HepG2 (cell line): Measurements from ENCODE around the gene KLHDC8B. TPM values are rescaled to one million over a fixed set of nuclear protein-coding genes. Genes with fewer than 3 reads are reported as not detected.
A peak's percentile ranks its signal among the peaks of the same experiment; 100 is the strongest.

Experiments used
- CREM ChIP-seq, 2 experiments: sonication (generic) in 1 of 2; formaldehyde crosslinking in 1 of 2; IDR thresholded peaks; 2 replicates each; pipeline versions ENCODE4 v1.4.0 to v1.6.1; 2016 to 2020; ENCODE audit warnings: antibody characterized with exemption in 1 of 2, mild to moderate bottlenecking in 1 of 2, missing genetic modification reagents in 1 of 2
- ETV5 ChIP-seq: IDR thresholded peaks from 2 replicates; pipeline ENCODE4 v1.6.1; 2018; ENCODE audit warnings: missing biosample characterization, missing genetic modification reagents, inconsistent platforms, borderline replicate concordance
- KDM2A ChIP-seq: sonication (generic); formaldehyde crosslinking; IDR thresholded peaks from 2 replicates; pipeline ENCODE4 v1.4.0; 2020; ENCODE audit warnings: low read depth, missing genetic modification reagents, borderline replicate concordance
- KDM6A ChIP-seq: IDR thresholded peaks from 2 replicates; pipeline ENCODE4 v1.6.1; 2016; ENCODE audit warnings: low read depth
- MIER2 ChIP-seq: IDR thresholded peaks from 2 replicates; pipeline ENCODE4 v1.6.1; 2016; ENCODE audit warnings: missing biosample characterization, missing genetic modification reagents
- MYC ChIP-seq: sonication (generic); formaldehyde crosslinking; IDR thresholded peaks from 2 replicates; pipeline ENCODE4 v1.9.0; 2021; ENCODE audit warnings: missing genetic modification reagents, borderline replicate concordance
- PLRG1 ChIP-seq: fragments of 450-650 bp; conservative IDR thresholded peaks from 2 replicates; pipeline ENCODE4 v1.6.1; 2016
- PRPF4 ChIP-seq: fragments of 200-400 bp; formaldehyde crosslinking; IDR thresholded peaks from 2 replicates; pipeline ENCODE4 v1.6.1; 2016; ENCODE audit warnings: low read length, low read depth; ENCODE audit not compliant: poor library complexity, severe bottlenecking
- RBM39 ChIP-seq: fragments of 200-400 bp; formaldehyde crosslinking; IDR thresholded peaks from one replicate; pipeline ENCODE4 v1.6.1; 2018; ENCODE audit warnings: antibody characterized with exemption, mild to moderate bottlenecking, low read depth, low read length; ENCODE audit not compliant: poor library complexity, severe bottlenecking
- SAP130 ChIP-seq: IDR thresholded peaks from 2 replicates; pipeline ENCODE4 v1.6.1; 2016; ENCODE audit warnings: low read depth
- XRCC5 ChIP-seq: fragments of 200-400 bp; formaldehyde crosslinking; optimal IDR thresholded peaks from 2 replicates; pipeline ENCODE3; 2017; ENCODE audit warnings: mild to moderate bottlenecking, low read length
- ZNF333 ChIP-seq: sonication (generic); formaldehyde crosslinking; IDR thresholded peaks from 2 replicates; pipeline ENCODE4 v1.4.0; 2020; ENCODE audit warnings: mild to moderate bottlenecking, missing genetic modification reagents, borderline replicate concordance
- ZNF563 ChIP-seq: sonication (generic); formaldehyde crosslinking; IDR thresholded peaks from 2 replicates; pipeline ENCODE4 v1.8.0; 2022; ENCODE audit warnings: mild to moderate bottlenecking, moderate library complexity, missing genetic modification reagents
- polyA plus RNA-seq, 8 experiments: library from polyadenylated mRNA; depleted of rRNA in 3 of 8; stranded (reverse) in 7 of 8; unstranded in 1 of 8; fragments of >200 nt; fragmentation: Illumina TruSeq in 4 of 8; extraction: Trizol in 4 of 8; gene quantifications; 2 replicates each; pipeline versions ENCODE4 v1.2.1 to v1.2.3, GENCODE V29; 2011 to 2016; ENCODE audit warnings: low read depth in 4 of 8, missing spikeins in 1 of 8, mixed read lengths in 1 of 8; ENCODE audit not compliant: insufficient read depth in 1 of 8
- total RNA-seq, 5 experiments: library from RNA; depleted of rRNA; stranded (reverse); fragments of >200 nt; fragmentation: Illumina TruSeq; extraction: Trizol; gene quantifications; 2 replicates each; pipeline ENCODE4 v1.2.3, GENCODE V29; 2016; ENCODE audit warnings: low read depth in 1 of 5
- TF ChIP-seq, protein P1 (sequence below): IDR thresholded peaks from 2 replicates; pipeline ENCODE4 v1.6.1; 2012; ENCODE audit warnings: low read depth, low read length, improper control_type of control experiment
- TF ChIP-seq, protein P2 (sequence below): IDR thresholded peaks from 2 replicates; pipeline ENCODE4 v1.6.1; 2016; ENCODE audit warnings: control low read depth
- TF ChIP-seq, protein P3 (sequence below): sonication (generic); formaldehyde crosslinking; IDR thresholded peaks from 2 replicates; pipeline ENCODE4 v1.4.0; 2020; ENCODE audit warnings: missing genetic modification reagents
- TF ChIP-seq, protein P4 (sequence below): sonication (generic); formaldehyde crosslinking; IDR thresholded peaks from 2 replicates; pipeline ENCODE4 v1.5.1; 2020; ENCODE audit warnings: missing genetic modification reagents, mild to moderate bottlenecking, borderline replicate concordance
- TF ChIP-seq, protein P5 (sequence below): sonication (generic); formaldehyde crosslinking; IDR thresholded peaks from 2 replicates; pipeline ENCODE4 v1.8.1; 2023; ENCODE audit warnings: mild to moderate bottlenecking, inconsistent platforms, moderate library complexity, missing genetic modification reagents, borderline replicate concordance
- TF ChIP-seq, protein P6 (sequence below): sonication (generic); formaldehyde crosslinking; IDR thresholded peaks from 2 replicates; pipeline ENCODE4 v1.4.0; 2020; ENCODE audit warnings: mild to moderate bottlenecking, low read depth, missing genetic modification reagents

KLHDC8B gene
- total and polyA plus RNA-seq, 2 of the 13 experiments (the other 11 are each of a cell fraction or from before 2014, with no cell fraction given): 17.2 to 17.8 TPM

DNA sequence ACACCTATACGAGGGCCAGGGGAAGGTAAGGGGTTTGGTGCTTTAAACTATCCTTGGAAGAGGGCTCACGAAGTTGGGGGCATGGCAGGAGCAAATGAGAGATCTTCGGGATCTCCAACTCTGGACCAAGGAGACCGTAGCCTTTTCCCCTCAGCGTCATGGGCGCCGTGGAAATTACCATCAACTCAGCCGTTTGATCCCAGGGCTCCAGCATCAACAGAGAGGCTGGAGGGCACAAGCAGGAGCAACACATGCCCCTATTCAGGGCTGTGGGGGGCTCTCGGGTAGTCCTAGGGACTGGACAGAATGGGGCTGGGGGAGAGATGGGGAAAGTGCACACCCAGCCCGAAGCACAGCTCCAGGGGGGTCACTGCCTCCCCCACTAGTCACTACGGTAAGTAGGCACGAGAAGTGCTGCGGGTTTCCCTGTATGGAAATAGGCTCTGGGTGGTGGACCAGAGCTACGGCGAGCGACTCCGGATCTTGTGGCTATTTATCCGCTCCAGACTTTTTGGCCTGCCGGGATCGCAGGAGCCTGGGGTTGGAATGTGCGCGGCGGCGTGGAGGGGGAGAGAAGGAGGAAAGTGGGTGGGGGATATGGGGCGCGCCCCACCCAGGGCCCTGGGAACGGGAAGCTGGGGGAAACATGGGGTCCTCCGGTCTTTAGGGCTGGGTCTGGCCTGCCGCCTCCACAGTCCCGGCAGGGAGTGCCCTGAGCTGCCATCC lies 38.0 kb upstream of the KLHDC8B start (continued):
- TF ChIP-seq PRPF4 (no peak), ZNF563 (CRISPR knock-in tag) (no peak), KDM6A (no peak), MIER2 (CRISPR knock-in tag) (no peak), XRCC5 (peak; percentile 80), ZNF333 (CRISPR knock-in tag) (no peak), ETV5 (CRISPR knock-in tag) (0 out of 2 replicates have a peak, but pooled peaks have one; percentile 8), CREM (IDR thresholded peaks at IDR 0.05) (no peak), CREM (CRISPR knock-in tag; IDR thresholded peaks at IDR 0.05) (no peak), RBM39 (peak; percentile 4), KDM2A (CRISPR knock-in tag) (peak; percentile 38; the same call in 1 of the 2 replicates), PLRG1 (no peak), MYC (CRISPR knock-in tag) (peak; percentile 49; the same call in 1 of the 2 replicates), SAP130 (CRISPR knock-in tag) (peak; percentile 31)
- TF ChIP-seq, protein P1, sequence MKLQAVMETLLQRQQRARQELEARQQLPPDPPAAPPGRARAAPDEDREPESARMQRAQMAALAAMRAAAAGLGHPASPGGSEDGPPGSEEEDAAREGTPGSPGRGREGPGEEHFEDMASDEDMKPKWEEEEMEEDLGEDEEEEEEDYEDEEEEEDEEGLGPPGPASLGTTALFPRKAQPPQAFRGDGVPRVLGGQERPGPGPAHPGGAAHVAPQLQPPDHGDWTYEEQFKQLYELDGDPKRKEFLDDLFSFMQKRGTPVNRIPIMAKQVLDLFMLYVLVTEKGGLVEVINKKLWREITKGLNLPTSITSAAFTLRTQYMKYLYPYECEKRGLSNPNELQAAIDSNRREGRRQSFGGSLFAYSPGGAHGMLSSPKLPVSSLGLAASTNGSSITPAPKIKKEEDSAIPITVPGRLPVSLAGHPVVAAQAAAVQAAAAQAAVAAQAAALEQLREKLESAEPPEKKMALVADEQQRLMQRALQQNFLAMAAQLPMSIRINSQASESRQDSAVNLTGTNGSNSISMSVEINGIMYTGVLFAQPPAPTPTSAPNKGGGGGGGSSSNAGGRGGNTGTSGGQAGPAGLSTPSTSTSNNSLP: peak; percentile 52; the same call in 1 of the 2 replicates
- TF ChIP-seq, protein P2, sequence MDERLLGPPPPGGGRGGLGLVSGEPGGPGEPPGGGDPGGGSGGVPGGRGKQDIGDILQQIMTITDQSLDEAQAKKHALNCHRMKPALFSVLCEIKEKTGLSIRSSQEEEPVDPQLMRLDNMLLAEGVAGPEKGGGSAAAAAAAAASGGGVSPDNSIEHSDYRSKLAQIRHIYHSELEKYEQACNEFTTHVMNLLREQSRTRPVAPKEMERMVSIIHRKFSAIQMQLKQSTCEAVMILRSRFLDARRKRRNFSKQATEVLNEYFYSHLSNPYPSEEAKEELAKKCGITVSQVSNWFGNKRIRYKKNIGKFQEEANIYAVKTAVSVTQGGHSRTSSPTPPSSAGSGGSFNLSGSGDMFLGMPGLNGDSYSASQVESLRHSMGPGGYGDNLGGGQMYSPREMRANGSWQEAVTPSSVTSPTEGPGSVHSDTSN (CRISPR knock-in tag): no peak
- TF ChIP-seq, protein P3, sequence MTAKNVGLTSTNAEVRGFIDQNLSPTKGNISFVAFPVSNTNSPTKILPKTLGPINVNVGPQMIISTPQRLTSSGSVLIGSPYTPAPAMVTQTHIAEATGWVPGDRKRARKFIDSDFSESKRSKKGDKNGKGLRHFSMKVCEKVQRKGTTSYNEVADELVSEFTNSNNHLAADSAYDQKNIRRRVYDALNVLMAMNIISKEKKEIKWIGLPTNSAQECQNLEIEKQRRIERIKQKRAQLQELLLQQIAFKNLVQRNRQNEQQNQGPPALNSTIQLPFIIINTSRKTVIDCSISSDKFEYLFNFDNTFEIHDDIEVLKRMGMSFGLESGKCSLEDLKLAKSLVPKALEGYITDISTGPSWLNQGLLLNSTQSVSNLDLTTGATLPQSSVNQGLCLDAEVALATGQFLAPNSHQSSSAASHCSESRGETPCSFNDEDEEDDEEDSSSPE (CRISPR knock-in tag): peak; percentile 38; the same call in 1 of the 2 replicates
- TF ChIP-seq, protein P4, sequence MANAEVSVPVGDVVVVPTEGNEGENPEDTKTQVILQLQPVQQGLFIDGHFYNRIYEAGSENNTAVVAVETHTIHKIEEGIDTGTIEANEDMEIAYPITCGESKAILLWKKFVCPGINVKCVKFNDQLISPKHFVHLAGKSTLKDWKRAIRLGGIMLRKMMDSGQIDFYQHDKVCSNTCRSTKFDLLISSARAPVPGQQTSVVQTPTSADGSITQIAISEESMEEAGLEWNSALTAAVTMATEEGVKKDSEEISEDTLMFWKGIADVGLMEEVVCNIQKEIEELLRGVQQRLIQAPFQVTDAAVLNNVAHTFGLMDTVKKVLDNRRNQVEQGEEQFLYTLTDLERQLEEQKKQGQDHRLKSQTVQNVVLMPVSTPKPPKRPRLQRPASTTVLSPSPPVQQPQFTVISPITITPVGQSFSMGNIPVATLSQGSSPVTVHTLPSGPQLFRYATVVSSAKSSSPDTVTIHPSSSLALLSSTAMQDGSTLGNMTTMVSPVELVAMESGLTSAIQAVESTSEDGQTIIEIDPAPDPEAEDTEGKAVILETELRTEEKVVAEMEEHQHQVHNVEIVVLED (CRISPR knock-in tag): 0 out of 2 replicates have a peak, but pooled peaks have one; percentile 8
- TF ChIP-seq, protein P5, sequence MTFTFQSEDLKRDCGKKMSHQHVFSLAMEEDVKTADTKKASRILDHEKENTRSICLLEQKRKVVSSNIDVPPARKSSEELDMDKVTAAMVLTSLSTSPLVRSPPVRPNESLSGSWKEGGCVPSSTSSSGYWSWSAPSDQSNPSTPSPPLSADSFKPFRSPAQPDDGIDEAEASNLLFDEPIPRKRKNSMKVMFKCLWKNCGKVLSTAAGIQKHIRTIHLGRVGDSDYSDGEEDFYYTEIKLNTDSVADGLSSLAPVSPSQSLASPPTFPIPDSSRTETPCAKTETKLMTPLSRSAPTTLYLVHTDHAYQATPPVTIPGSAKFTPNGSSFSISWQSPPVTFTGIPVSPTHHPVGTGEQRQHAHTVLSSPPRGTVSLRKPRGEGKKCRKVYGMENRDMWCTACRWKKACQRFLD (CRISPR knock-in tag): no peak
- TF ChIP-seq, protein P6, sequence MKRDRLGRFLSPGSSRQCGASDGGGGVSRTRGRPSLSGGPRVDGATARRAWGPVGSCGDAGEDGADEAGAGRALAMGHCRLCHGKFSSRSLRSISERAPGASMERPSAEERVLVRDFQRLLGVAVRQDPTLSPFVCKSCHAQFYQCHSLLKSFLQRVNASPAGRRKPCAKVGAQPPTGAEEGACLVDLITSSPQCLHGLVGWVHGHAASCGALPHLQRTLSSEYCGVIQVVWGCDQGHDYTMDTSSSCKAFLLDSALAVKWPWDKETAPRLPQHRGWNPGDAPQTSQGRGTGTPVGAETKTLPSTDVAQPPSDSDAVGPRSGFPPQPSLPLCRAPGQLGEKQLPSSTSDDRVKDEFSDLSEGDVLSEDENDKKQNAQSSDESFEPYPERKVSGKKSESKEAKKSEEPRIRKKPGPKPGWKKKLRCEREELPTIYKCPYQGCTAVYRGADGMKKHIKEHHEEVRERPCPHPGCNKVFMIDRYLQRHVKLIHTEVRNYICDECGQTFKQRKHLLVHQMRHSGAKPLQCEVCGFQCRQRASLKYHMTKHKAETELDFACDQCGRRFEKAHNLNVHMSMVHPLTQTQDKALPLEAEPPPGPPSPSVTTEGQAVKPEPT (CRISPR knock-in tag): peak; percentile 93
